GM12878 (cell line): Measurements from ENCODE around the gene AP2A2. TPM values are rescaled to one million over a fixed set of nuclear protein-coding genes. Genes with fewer than 3 reads are reported as not detected.

Experiments
- ATAC-seq: fragments of 200-7000 bp; cut with Tn5 transposase; 3 replicates; pipeline ENCODE4 v1.9.1; 2020; ENCODE audit warnings: mild to moderate bottlenecking, moderate library complexity
- BruUV-seq: library from RNA; stranded (reverse); fragments of 400-500 nt; replicated peaks from 2 replicates; lab custom pipeline; 2021; lab: Mats Ljungman, UMichigan
- CTCF ChIA-PET: fragments of 300-600 bp; sonication (Branson Sonifier 250); formaldehyde crosslinking; extraction: SDS; loops from one replicate; lab custom pipeline; 2021; ENCODE audit warnings: inconsistent platforms; lab: Yijun Ruan, JAX
- POLR2A ChIA-PET: fragments of 350-600 bp; formaldehyde crosslinking; extraction: SDS; loops from one replicate; lab custom pipeline; 2021; ENCODE audit warnings: inconsistent platforms; lab: Charles Lee
- RAD21 ChIA-PET: fragments of 300-600 bp; sonication (Branson Sonifier 250); formaldehyde crosslinking; loops from one replicate; lab custom pipeline; 2023; ENCODE audit warnings: antibody characterized with exemption; ENCODE audit not compliant: unreplicated experiment; lab: Charles Lee
- SMC1A ChIA-PET: fragments of 300-600 bp; sonication (Branson Sonifier 250); formaldehyde crosslinking; loops from one replicate; lab custom pipeline; 2023; ENCODE audit not compliant: unreplicated experiment, uncharacterized antibody; lab: Charles Lee
- DNase-seq: peaks from one replicate; pipeline ENCODE4 v3.0.0-alpha.2; 2011; ENCODE audit warnings: low read depth, low spot score
- FAIRE-seq: peaks from 3 replicates; lab custom pipeline; 2011; peaks lifted over from hg19 to GRCh38; lab: Jason Lieb, UNC
- H2AFZ ChIP-seq: 2 replicates; pipeline ENCODE4 v1.6.0; 2011; ENCODE audit warnings: low read depth, low read length, control low read depth; ENCODE audit not compliant: control insufficient read depth
- H3K27ac ChIP-seq: 2 replicates; pipeline ENCODE4 v1.5.1; 2011; ENCODE audit warnings: control low read depth; ENCODE audit not compliant: control insufficient read depth, insufficient read depth
- H3K27me3 ChIP-seq, 2 experiments: replicated peaks in 1 of 2; 2 replicates each; pipeline versions ENCODE4 v1.6.0 to v1.6.1; 2011; ENCODE audit warnings: low read length in 1 of 2; ENCODE audit not compliant: control insufficient read depth in 2 of 2, insufficient read depth in 2 of 2
- H3K36me3 ChIP-seq, 2 experiments: 2 replicates each; pipeline ENCODE4 v1.5.1; 2011; ENCODE audit warnings: low read length in 1 of 2; ENCODE audit not compliant: control insufficient read depth in 2 of 2, insufficient read depth in 2 of 2
- H3K4me1 ChIP-seq: 2 replicates; pipeline ENCODE4 v1.6.1; 2011; ENCODE audit warnings: mild to moderate bottlenecking, low read length, moderate library complexity, mixed read lengths; ENCODE audit not compliant: control insufficient read depth, insufficient read depth
- H3K4me2 ChIP-seq: 2 replicates; pipeline ENCODE4 v1.6.0; 2011; ENCODE audit warnings: control low read depth; ENCODE audit not compliant: control insufficient read depth, insufficient read depth
- H3K4me3 ChIP-seq: fragments of 200-600 bp; sonication (generic); 2 replicates; pipeline ENCODE4 v1.5.1; 2016
- H3K79me2 ChIP-seq: 2 replicates; pipeline ENCODE4 v1.6.0; 2011; ENCODE audit warnings: low read length; ENCODE audit not compliant: control insufficient read depth, insufficient read depth
- H3K9ac ChIP-seq: 2 replicates; pipeline ENCODE4 v1.8.0; 2011; ENCODE audit warnings: low read length, control low read depth, mixed read lengths; ENCODE audit not compliant: control insufficient read depth, insufficient read depth
- H3K9me3 ChIP-seq: replicated peaks from 3 replicates; pipeline ENCODE4 v1.5.1; 2011; ENCODE audit warnings: mild to moderate bottlenecking, low read length; ENCODE audit not compliant: control insufficient read depth, insufficient read depth
- H4K20me1 ChIP-seq: 2 replicates; pipeline ENCODE4 v1.6.0; 2011; ENCODE audit not compliant: control insufficient read depth, insufficient read depth
- FOXM1 ChIP-seq: IDR thresholded peaks from 2 replicates; pipeline ENCODE4 v1.6.1; 2012; ENCODE audit warnings: low read depth, mild to moderate bottlenecking, inconsistent platforms, low read length, moderate library complexity
- NBN ChIP-seq: fragments of 450-650 bp; IDR thresholded peaks from 2 replicates; pipeline ENCODE4 v1.6.1; 2016
- NFXL1 ChIP-seq: fragments of 450-650 bp; IDR thresholded peaks from 2 replicates; pipeline ENCODE4 v1.6.1; 2017; ENCODE audit warnings: antibody characterized with exemption, mild to moderate bottlenecking, borderline replicate concordance
- TCF7 ChIP-seq: IDR thresholded peaks from 2 replicates; pipeline ENCODE4 v1.6.1; 2014; ENCODE audit warnings: antibody characterized with exemption, borderline replicate concordance
- ZBED1 ChIP-seq: IDR thresholded peaks from 2 replicates; pipeline ENCODE4 v1.6.1; 2016; ENCODE audit warnings: borderline replicate concordance
- WGBS: methylation state at CpG from one replicate; pipeline ENCODE4 v1.1.6; 2016; ENCODE audit warnings: low lambda C conversion rate; ENCODE audit not compliant: insufficient replicate concordance, insufficient coverage; ENCODE audit errors: missing lambda C conversion rate; 5-methylcytosine and 5-hydroxymethylcytosine counted together
- in situ Hi-C: fragments of 300-500 bp; cut with MboI; formaldehyde crosslinking; loops from 9 replicates; pipeline ENCODE4 v1.14.3; 2018; ENCODE audit warnings: mixed read lengths
- intact Hi-C: fragments of 100-400 bp; cut with micrococcal nuclease; formaldehyde crosslinking; loops from one replicate; pipeline ENCODE4 v1.14.2; 2022; ENCODE audit not compliant: unreplicated experiment
- polyA plus RNA-seq, 11 experiments: library from polyadenylated mRNA; depleted of rRNA in 4 of 11; unstranded in 6 of 11; stranded (reverse) in 5 of 11; fragments of >200 nt; fragmentation: Nextera tagmentation in 4 of 11; fragmentation: Illumina TruSeq in 1 of 11; extraction: Ambion mirVana in 4 of 11; extraction: Trizol in 1 of 11; gene quantifications; 1 replicate in 1 of 11; 2 replicates in 10 of 11; pipeline versions ENCODE4 v1.2.1 to v1.2.3, GENCODE V29; 2011 to 2016; ENCODE audit warnings: inconsistent platforms in 2 of 11, missing spikeins in 2 of 11, low read depth in 1 of 11
- total RNA-seq, 4 experiments: library from RNA; depleted of rRNA in 3 of 4; stranded (reverse); fragments of >200 nt in 3 of 4; fragmentation: Illumina TruSeq in 1 of 4; extraction: Trizol in 1 of 4; gene quantifications; 2 replicates each; pipeline versions ENCODE4 v1.2.1 to v1.2.3, GENCODE V29; 2013 to 2021
- TF ChIP-seq, protein P1 (sequence below): fragments of 450-650 bp; IDR thresholded peaks from 2 replicates; pipeline ENCODE4 v1.6.1; 2017; ENCODE audit warnings: low read depth, mild to moderate bottlenecking, moderate library complexity
- TF ChIP-seq, protein P2 (sequence below): IDR thresholded peaks from 2 replicates; pipeline ENCODE4 v1.6.1; 2012; ENCODE audit warnings: mild to moderate bottlenecking, low read depth, low read length
- TF ChIP-seq, protein P3 (sequence below): IDR thresholded peaks from 2 replicates; pipeline ENCODE4 v1.6.1; 2012; ENCODE audit warnings: low read length, inconsistent platforms
- TF ChIP-seq, protein P4 (sequence below): fragments of 450-650 bp; formaldehyde crosslinking; IDR thresholded peaks from 2 replicates; pipeline ENCODE4 v1.5.0; 2022; ENCODE audit warnings: mild to moderate bottlenecking, missing genetic modification characterization
- TF ChIP-seq, protein P5 (sequence below): IDR thresholded peaks from 2 replicates; pipeline ENCODE4 v1.6.1; 2012; ENCODE audit warnings: low read depth, low read length, improper control_type of control experiment
- TF ChIP-seq, protein P6 (sequence below): fragments of 450-650 bp; IDR thresholded peaks from 2 replicates; pipeline ENCODE4 v1.6.1; 2017; ENCODE audit warnings: mild to moderate bottlenecking

The AP2A2 gene
- total and polyA plus RNA-seq, 10 of the 15 experiments (the other 5 are each of a cell fraction or from before 2014, with no cell fraction given) = 0.58 to 48.8 (median 18.2) TPM

DNA sequence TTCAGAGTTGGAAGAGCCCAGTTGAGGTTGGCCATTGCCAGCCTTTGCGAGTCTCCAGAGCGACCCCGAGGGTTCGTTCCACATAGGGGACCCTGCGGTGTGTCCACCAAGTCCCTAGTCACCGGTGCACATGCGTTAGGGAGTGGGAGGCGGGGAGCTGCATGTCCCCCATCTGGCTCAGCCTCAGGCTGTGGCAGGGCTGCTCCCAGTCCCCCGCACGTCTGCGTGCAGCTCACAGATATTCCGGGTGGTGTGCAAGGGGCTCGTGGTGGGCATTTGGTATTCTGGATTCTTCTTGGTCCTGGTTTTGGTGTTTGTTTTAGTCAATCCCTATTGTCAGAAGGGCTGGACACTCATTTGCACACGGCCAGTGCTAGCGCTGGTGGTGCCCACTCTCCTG, 62.0 kb downstream of the AP2A2 start:
- SMC1A ChIA-PET = no interaction called here
- TF ChIP-seq, protein P1, sequence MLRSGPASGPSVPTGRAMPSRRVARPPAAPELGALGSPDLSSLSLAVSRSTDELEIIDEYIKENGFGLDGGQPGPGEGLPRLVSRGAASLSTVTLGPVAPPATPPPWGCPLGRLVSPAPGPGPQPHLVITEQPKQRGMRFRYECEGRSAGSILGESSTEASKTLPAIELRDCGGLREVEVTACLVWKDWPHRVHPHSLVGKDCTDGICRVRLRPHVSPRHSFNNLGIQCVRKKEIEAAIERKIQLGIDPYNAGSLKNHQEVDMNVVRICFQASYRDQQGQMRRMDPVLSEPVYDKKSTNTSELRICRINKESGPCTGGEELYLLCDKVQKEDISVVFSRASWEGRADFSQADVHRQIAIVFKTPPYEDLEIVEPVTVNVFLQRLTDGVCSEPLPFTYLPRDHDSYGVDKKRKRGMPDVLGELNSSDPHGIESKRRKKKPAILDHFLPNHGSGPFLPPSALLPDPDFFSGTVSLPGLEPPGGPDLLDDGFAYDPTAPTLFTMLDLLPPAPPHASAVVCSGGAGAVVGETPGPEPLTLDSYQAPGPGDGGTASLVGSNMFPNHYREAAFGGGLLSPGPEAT = no peak
- TF ChIP-seq TCF7 (no peak), NBN (no peak), FOXM1 (no peak), ZBED1 (no peak), NFXL1 (no peak)
- TF ChIP-seq, protein P2, sequence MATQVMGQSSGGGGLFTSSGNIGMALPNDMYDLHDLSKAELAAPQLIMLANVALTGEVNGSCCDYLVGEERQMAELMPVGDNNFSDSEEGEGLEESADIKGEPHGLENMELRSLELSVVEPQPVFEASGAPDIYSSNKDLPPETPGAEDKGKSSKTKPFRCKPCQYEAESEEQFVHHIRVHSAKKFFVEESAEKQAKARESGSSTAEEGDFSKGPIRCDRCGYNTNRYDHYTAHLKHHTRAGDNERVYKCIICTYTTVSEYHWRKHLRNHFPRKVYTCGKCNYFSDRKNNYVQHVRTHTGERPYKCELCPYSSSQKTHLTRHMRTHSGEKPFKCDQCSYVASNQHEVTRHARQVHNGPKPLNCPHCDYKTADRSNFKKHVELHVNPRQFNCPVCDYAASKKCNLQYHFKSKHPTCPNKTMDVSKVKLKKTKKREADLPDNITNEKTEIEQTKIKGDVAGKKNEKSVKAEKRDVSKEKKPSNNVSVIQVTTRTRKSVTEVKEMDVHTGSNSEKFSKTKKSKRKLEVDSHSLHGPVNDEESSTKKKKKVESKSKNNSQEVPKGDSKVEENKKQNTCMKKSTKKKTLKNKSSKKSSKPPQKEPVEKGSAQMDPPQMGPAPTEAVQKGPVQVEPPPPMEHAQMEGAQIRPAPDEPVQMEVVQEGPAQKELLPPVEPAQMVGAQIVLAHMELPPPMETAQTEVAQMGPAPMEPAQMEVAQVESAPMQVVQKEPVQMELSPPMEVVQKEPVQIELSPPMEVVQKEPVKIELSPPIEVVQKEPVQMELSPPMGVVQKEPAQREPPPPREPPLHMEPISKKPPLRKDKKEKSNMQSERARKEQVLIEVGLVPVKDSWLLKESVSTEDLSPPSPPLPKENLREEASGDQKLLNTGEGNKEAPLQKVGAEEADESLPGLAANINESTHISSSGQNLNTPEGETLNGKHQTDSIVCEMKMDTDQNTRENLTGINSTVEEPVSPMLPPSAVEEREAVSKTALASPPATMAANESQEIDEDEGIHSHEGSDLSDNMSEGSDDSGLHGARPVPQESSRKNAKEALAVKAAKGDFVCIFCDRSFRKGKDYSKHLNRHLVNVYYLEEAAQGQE = no peak
- TF ChIP-seq, protein P3, sequence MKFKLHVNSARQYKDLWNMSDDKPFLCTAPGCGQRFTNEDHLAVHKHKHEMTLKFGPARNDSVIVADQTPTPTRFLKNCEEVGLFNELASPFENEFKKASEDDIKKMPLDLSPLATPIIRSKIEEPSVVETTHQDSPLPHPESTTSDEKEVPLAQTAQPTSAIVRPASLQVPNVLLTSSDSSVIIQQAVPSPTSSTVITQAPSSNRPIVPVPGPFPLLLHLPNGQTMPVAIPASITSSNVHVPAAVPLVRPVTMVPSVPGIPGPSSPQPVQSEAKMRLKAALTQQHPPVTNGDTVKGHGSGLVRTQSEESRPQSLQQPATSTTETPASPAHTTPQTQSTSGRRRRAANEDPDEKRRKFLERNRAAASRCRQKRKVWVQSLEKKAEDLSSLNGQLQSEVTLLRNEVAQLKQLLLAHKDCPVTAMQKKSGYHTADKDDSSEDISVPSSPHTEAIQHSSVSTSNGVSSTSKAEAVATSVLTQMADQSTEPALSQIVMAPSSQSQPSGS = no peak
- TF ChIP-seq, protein P4, sequence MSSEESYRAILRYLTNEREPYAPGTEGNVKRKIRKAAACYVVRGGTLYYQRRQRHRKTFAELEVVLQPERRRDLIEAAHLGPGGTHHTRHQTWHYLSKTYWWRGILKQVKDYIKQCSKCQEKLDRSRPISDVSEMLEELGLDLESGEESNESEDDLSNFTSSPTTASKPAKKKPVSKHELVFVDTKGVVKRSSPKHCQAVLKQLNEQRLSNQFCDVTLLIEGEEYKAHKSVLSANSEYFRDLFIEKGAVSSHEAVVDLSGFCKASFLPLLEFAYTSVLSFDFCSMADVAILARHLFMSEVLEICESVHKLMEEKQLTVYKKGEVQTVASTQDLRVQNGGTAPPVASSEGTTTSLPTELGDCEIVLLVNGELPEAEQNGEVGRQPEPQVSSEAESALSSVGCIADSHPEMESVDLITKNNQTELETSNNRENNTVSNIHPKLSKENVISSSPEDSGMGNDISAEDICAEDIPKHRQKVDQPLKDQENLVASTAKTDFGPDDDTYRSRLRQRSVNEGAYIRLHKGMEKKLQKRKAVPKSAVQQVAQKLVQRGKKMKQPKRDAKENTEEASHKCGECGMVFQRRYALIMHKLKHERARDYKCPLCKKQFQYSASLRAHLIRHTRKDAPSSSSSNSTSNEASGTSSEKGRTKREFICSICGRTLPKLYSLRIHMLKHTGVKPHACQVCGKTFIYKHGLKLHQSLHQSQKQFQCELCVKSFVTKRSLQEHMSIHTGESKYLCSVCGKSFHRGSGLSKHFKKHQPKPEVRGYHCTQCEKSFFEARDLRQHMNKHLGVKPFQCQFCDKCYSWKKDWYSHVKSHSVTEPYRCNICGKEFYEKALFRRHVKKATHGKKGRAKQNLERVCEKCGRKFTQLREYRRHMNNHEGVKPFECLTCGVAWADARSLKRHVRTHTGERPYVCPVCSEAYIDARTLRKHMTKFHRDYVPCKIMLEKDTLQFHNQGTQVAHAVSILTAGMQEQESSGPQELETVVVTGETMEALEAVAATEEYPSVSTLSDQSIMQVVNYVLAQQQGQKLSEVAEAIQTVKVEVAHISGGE (CRISPR knock-in tag) = no peak
- TF ChIP-seq, protein P5, sequence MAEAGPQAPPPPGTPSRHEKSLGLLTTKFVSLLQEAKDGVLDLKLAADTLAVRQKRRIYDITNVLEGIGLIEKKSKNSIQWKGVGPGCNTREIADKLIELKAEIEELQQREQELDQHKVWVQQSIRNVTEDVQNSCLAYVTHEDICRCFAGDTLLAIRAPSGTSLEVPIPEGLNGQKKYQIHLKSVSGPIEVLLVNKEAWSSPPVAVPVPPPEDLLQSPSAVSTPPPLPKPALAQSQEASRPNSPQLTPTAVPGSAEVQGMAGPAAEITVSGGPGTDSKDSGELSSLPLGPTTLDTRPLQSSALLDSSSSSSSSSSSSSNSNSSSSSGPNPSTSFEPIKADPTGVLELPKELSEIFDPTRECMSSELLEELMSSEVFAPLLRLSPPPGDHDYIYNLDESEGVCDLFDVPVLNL = no peak
- TF ChIP-seq, protein P6, sequence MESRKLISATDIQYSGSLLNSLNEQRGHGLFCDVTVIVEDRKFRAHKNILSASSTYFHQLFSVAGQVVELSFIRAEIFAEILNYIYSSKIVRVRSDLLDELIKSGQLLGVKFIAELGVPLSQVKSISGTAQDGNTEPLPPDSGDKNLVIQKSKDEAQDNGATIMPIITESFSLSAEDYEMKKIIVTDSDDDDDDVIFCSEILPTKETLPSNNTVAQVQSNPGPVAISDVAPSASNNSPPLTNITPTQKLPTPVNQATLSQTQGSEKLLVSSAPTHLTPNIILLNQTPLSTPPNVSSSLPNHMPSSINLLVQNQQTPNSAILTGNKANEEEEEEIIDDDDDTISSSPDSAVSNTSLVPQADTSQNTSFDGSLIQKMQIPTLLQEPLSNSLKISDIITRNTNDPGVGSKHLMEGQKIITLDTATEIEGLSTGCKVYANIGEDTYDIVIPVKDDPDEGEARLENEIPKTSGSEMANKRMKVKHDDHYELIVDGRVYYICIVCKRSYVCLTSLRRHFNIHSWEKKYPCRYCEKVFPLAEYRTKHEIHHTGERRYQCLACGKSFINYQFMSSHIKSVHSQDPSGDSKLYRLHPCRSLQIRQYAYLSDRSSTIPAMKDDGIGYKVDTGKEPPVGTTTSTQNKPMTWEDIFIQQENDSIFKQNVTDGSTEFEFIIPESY = no peak

More for the DNA sequence above, 62.0 kb downstream of the AP2A2 start:
- FAIRE-seq (no peak), DNase-seq (no peak), ATAC-seq (no peak)
- Histone ChIP-seq H2AFZ (no peak overlapping the region), H3K36me3 (peaks cover 12 to 34% of the 10 kb centered on the region in 2 experiments), H3K4me1 (no peaks in the 10 kb centered on the region), H3K9ac (no peak overlapping the region), H3K9me3 (no peaks in the 10 kb centered on the region), H3K4me3 (no peak overlapping the region), H3K27me3 (no peaks in the 10 kb centered on the region), H3K4me2 (no peak overlapping the region), H3K79me2 (no peaks in the 10 kb centered on the region), H3K27ac (no peak overlapping the region), H4K20me1 (no peaks in the 10 kb centered on the region)
- WGBS = 96% methylated on average over 15 of the region's 15 CpGs
- no TSS peak for BruUV-seq
- RAD21 ChIA-PET = no interaction called here
- CTCF ChIA-PET = no interaction called here
- intact Hi-C loops (no loop called here), in situ Hi-C loops (no loop called here)
- POLR2A ChIA-PET = interaction anchor here (0.6 kb wide), 1 partner anchor 1950 kb away, joined by 5 read pairs; no protein-coding TSS in a partner anchor
